Neural crest cell (in vitro differentiated cells): ENCODE data around the gene TIGD7. TPM values are rescaled to one million over a fixed set of nuclear protein-coding genes. Genes with fewer than 3 reads are reported as not detected.

Experiments used
- DNase-seq: peaks from one replicate; pipeline ENCODE4 v3.0.0; 2021; ENCODE audit warnings: low read depth, mixed read lengths, low spot score
- H3K27ac Mint-ChIP-seq: one replicate; pipeline ENCODE4 v1.8.0; 2021; ENCODE audit warnings: mild to moderate bottlenecking, mixed read lengths; ENCODE audit not compliant: unreplicated experiment
- H3K27me3 Mint-ChIP-seq: 2 replicates; pipeline ENCODE4 v1.8.0; 2021; ENCODE audit warnings: low read depth, mild to moderate bottlenecking, mixed read lengths
- H3K36me3 Mint-ChIP-seq: 2 replicates; pipeline ENCODE4 v1.8.0; 2021; ENCODE audit warnings: low read depth, mild to moderate bottlenecking, mixed read lengths
- H3K4me1 Mint-ChIP-seq: 2 replicates; pipeline ENCODE4 v1.8.0; 2021; ENCODE audit warnings: mixed read lengths
- H3K4me3 Mint-ChIP-seq: one replicate; pipeline ENCODE4 v1.8.0; 2021; ENCODE audit warnings: mild to moderate bottlenecking, mixed read lengths
- H3K9me3 Mint-ChIP-seq: 2 replicates; pipeline ENCODE4 v1.8.0; 2021; ENCODE audit warnings: mixed read lengths
- CTCF ChIP-seq: fragments of 200-600 bp; sonication (generic); conservative IDR thresholded peaks from 2 replicates; pipeline ENCODE4 v1.5.0; 2021; ENCODE audit warnings: antibody characterized with exemption, mild to moderate bottlenecking
- total RNA-seq: library from RNA; stranded (reverse); gene quantifications from 2 replicates; pipeline ENCODE4 v1.2.1, GENCODE V29; 2021

Gene TIGD7
- total RNA-seq, 1 donor from 2014 or later: 6.6 TPM

- H3K9me3 Mint-ChIP-seq: peaks cover 32% of the 10 kb centered on the region
- no peak for TF ChIP-seq CTCF
- peaks cover 3% of the 10 kb centered on the region for H3K4me1 Mint-ChIP-seq
- no peaks in the 10 kb centered on the region for H3K27me3 Mint-ChIP-seq
- DNase-seq: no peak
- no peak overlapping the region for H3K4me3 Mint-ChIP-seq
- H3K36me3 Mint-ChIP-seq: peaks cover 86% of the 10 kb centered on the region
- H3K27ac Mint-ChIP-seq: no peak overlapping the region
Measured at GRCh38 chr16:3289998-3290673, 15.1 kb downstream of the TIGD7 start.

GRCh38 chr16:3285131-3285530 lies 20.1 kb downstream of the TIGD7 start:
- Mint-ChIP-seq H3K36me3 (peaks cover 54% of the 10 kb centered on the region), H3K4me1 (peaks cover 27% of the 10 kb centered on the region), H3K27me3 (peaks cover 4% of the 10 kb centered on the region), H3K27ac (no peak overlapping the region), H3K4me3 (peak overlapping the region; percentile 95), H3K9me3 (peaks cover 8% of the 10 kb centered on the region)
- TF ChIP-seq CTCF: no peak
- no peak for DNase-seq

GRCh38 chr16:3283543-3284447 lies 21.4 kb downstream of the TIGD7 start:
- Mint-ChIP-seq H3K4me3 (peak overlapping the region; percentile 95), H3K27me3 (peaks cover 9% of the 10 kb centered on the region), H3K9me3 (peaks cover 7% of the 10 kb centered on the region), H3K36me3 (peaks cover 41% of the 10 kb centered on the region), H3K4me1 (peaks cover 27% of the 10 kb centered on the region), H3K27ac (peak overlapping the region; percentile 98)
- no peak for TF ChIP-seq CTCF
- no peak for DNase-seq

- DNase-seq: peak; percentile 83
- peaks cover 4% of the 10 kb centered on the region for H3K9me3 Mint-ChIP-seq
- H3K36me3 Mint-ChIP-seq: peaks cover 32% of the 10 kb centered on the region
- H3K27me3 Mint-ChIP-seq: peaks cover 14% of the 10 kb centered on the region
- H3K4me3 Mint-ChIP-seq: peak within 1 kb of the TSS; percentile 95
- TF ChIP-seq CTCF: no peak
- peak within 1 kb of the TSS; percentile 98 for H3K27ac Mint-ChIP-seq
- peaks cover 27% of the 10 kb centered on the region for H3K4me1 Mint-ChIP-seq
Measured at GRCh38 chr16:3282730-3283542, 22.3 kb downstream of the TIGD7 start, which contains the start of gene ZNF263. TSS of gene ZNF263 (plus strand) at chr16:3283491. CDS start at chr16:3283819, 328 bp downstream.

GRCh38 chr16:3282103-3282729 lies 23.0 kb downstream of the TIGD7 start:
- peaks cover 21% of the 10 kb centered on the region for H3K27me3 Mint-ChIP-seq
- H3K4me1 Mint-ChIP-seq: peaks cover 27% of the 10 kb centered on the region
- H3K4me3 Mint-ChIP-seq: peak overlapping the region; percentile 95
- peaks cover 27% of the 10 kb centered on the region for H3K36me3 Mint-ChIP-seq
- TF ChIP-seq CTCF: no peak
- DNase-seq: no peak
- H3K27ac Mint-ChIP-seq: peak overlapping the region; percentile 94
- no peaks in the 10 kb centered on the region for H3K9me3 Mint-ChIP-seq
